Measurements from ENCODE around the gene TMC5.
"Not testable (repeated sequence)": the region's sequence is repeated elsewhere in the genome, so short reads cannot be mapped to it uniquely, and the experiment has no call there.

Gene TMC5

GRCh38 chr16:19410435-19411171 lies 7.1 kb upstream of the TMC5 start:
- DNase-seq, result no peak

GRCh38 chr16:19411298-19411697 lies 6.4 kb upstream of the TMC5 start:
- no peak for DNase-seq

- DNase-seq, result not testable (repeated sequence)
Observed at GRCh38 chr16:19412055-19412454, 5.6 kb upstream of the TMC5 start.

DNA sequence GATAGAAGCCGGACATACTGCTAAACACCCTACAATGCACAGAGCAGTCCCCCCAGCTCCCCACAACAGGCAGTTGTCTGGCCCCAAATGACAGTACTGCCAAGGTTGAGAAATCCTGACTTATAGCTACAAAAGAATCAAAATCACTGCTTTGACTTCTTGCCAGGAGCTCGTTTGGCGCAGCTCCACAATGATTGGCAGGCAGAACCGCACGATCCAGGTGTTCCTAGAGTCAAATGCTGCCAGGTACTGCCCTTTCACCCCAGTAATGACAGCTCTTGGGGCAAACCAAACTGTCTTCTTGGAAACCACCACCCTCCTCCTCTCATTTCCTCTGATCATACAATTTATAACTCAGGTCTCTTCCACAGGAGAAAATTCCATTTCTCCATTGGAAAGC lies 2.2 kb upstream of the TMC5 start:
- no peak for DNase-seq

DNA sequence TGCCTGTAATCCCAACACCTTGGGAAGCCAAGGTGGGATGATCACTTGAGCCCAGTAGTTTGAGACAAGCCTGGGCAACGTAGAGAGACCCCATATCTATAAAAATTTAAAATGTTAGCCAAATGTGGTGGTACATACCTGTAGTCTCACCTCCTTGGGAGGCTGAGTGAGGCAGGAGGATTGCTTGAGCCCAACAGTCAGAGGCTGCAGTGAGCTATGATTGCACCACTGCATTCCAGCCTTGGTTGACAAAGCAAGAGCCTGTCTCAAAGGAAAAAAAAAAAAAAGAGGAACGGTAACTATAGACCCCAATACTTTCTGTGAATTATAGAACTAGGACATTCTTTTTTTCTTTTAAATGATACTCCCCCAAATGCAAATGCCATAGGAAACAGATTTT lies 1.8 kb upstream of the TMC5 start:
- DNase-seq, result no peak

DNA sequence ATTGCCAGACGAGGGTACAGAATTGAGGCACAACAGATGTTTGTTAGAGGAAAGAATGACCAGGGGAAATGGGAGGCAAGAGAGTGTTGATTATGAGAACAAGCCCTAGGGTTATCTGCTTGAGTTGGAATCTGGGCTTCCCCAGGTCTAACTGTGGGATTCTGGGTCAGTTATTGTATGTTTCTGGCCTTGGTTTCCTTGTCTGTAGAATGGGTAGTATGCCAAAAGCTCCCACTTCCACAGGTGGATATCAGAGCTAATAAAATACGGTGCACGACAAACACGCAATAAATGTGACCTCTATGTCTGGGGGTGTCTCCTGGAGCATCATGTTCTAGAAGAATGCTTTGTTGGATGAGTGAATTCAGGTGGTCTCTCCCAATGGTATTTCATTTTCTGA lies 517 bp downstream of the TMC5 start:
- no peak for DNase-seq

- no peak for DNase-seq
Observed at GRCh38 chr16:19419698-19420075, 2.0 kb downstream of the TMC5 start.

GRCh38 chr16:19424478-19424877 lies 6.8 kb downstream of the TMC5 start:
- no peak for DNase-seq

- DNase-seq, result no peak
Observed at GRCh38 chr16:19430345-19430744, 12.7 kb downstream of the TMC5 start.

GRCh38 chr16:19431636-19432340 lies 14.1 kb downstream of the TMC5 start:
- DNase-seq, result no peak

DNA sequence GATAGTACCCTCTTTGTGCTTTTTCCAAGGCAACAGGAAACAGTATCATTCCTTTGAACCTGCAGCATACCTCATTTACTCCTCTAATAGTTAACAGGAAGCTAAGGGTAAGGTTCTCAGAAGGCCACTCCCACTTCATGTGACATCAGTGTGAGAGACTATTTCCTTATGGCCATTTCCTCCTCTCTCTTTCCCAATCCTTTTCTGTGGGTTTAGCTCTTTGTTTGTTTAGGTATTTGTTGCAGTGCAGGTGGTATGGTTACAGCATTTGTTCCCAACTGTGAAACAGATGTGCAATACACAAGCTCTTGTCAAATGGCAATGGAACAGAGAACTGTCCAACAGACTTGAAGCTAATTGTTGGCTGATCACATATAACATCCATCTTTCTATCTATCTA lies 14.7 kb downstream of the TMC5 start:
- no peak for DNase-seq

DNA sequence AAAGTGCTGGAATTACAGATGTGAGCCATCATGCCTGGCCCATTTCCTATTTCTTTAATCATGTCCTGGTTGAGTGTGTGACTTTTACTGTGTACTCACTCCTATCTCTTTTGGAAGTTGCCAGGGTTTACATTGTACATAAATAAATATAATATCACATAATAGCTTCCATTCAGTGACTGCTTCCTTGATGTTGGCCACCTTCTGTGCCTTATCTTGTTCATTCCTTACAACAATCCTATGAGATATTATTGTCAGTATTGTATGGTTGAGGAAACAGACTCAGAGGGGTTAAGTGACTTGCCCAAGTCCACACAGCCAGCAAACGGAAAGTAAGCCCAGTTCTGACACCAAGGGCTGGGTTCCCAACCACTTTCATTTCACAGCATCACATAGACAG lies 16.9 kb downstream of the TMC5 start:
- DNase-seq, result no peak

GRCh38 chr16:19436540-19436939 lies 18.9 kb downstream of the TMC5 start:
- DNase-seq, result no peak

- no peak for DNase-seq
Observed at GRCh38 chr16:19437280-19437679, 19.6 kb downstream of the TMC5 start.

- no peak for DNase-seq
Observed at GRCh38 chr16:19438739-19439138, 21.1 kb downstream of the TMC5 start.

- DNase-seq, result no peak
Observed at GRCh38 chr16:19439483-19439882, 21.8 kb downstream of the TMC5 start.

DNA sequence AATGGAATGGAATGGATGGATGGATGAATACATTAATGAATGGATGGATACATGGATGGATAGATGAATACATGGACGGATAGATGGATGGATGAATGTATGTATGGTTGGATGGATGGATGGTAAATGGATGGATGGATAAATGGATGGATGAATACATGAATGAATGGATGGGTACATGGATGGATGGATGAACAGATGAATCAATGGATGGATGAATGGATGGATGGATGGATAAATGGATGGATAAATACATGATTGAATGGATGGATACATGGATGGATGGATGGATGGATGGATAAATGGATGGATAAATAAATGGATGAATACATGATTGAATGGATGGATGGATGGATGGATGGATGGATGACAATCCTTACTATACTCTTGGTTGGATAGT lies 26.0 kb downstream of the TMC5 start:
- DNase-seq, result no peak

DNA sequence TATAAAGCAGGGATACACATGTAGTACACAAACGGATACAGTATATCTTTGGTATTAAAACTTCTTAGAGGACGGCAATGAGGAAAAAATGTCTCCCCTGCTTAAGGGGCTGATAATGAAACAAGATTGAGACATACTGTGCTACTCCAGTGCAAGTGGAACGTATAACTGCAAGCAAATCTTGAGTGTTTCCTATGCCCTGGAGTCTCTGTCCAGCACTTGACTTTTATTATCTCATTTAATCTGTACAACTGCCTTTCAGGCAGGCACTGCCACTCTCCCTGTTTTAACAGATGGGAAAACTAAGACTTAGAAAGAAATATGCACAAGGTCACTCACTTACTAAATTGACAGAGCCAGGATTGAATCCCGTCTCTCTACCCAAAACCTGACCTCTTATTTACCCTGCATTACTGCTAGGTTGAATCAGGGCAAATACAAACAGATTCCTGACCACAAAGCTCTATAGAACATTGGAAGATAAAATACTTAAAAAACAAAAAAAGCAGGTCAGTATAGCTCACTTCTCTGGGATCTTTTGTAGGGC lies 28.7 kb downstream of the TMC5 start:
- DNase-seq, result no peak

GRCh38 chr16:19446886-19447285 lies 29.2 kb downstream of the TMC5 start:
- no peak for DNase-seq

- DNase-seq, result no peak
Observed at GRCh38 chr16:19450186-19450585, 32.5 kb downstream of the TMC5 start.

- no peak for DNase-seq
Observed at GRCh38 chr16:19458722-19459379, 41.2 kb downstream of the TMC5 start.

DNA sequence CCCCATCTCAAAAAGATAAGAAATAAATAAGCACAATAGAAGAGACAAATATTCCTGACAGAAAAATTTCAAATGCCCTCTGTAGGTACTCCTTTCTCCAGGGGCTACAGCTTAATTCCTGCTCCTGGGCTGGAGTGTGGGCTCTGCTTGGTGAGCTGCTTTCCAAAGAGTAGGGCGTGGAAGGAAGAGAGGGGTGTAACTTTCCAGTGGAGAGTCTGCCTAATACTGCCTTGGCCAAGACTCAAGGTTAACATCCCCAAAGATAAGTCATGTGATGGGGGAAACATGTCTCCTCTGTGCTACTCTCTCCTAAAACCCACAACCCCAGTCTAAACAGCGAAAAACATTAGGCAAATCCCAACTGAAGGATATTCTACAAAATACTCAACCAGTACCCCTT lies 42.7 kb downstream of the TMC5 start:
- DNase-seq, result no peak

GRCh38 chr16:19463468-19464315 lies 46.0 kb downstream of the TMC5 start:
- peak; percentile 22 for DNase-seq
